ENCODE measurements around the gene KIRREL3. TPM values are rescaled to one million over a fixed set of nuclear protein-coding genes. Genes with fewer than 3 reads are reported as not detected.

KIRREL3 gene
- total and polyA plus RNA-seq, 5 donors: 0.74 to 1.2 (median 1.0) TPM

GRCh38 chr11:126422446-126422845 is 578.1 kb downstream of the KIRREL3 start:
- Histone ChIP-seq H3K27me3 (ENCODE audit: control insufficient read depth, insufficient read depth) (no peaks in the 10 kb centered on the region), H3K4me1 (ENCODE audit: control insufficient read depth, insufficient read depth, low read length) (peaks cover 22% of the 10 kb centered on the region), H3K9me3 (ENCODE audit: control insufficient read depth, low read length) (no peaks in the 10 kb centered on the region), H3K27ac (ENCODE audit: low read length) (peak overlapping the region; percentile 42), H3K4me3 (ENCODE audit: low read length) (no peak overlapping the region)
- WGBS: 86% methylated on average over 2 of the region's 2 CpGs
- DNase-seq: no peak
- no peak for ATAC-seq
- intact Hi-C loops (cut with DNase I): loop anchor here in 2 of 4 donors (5.0 to 10.0 kb wide), 2 partner anchors 108 to 110 kb away; no protein-coding TSS in a partner anchor

- DNase-seq (peak; percentile 68 to 89 (median 80)), ATAC-seq (peak; percentile 27 to 71)
- H3K4me1 ChIP-seq (ENCODE audit: control insufficient read depth, insufficient read depth, low read length): peaks cover 20% of the 10 kb centered on the region
- no peaks in the 10 kb centered on the region for H3K27me3 ChIP-seq (ENCODE audit: control insufficient read depth, insufficient read depth)
- intact Hi-C loops (cut with DNase I): loop anchor here in 2 of 4 donors (5.0 to 10.0 kb wide), 2 partner anchors 106 to 109 kb away; no protein-coding TSS in a partner anchor
- H3K9me3 ChIP-seq (ENCODE audit: control insufficient read depth, low read length): no peaks in the 10 kb centered on the region
- no peak overlapping the region for H3K4me3 ChIP-seq (ENCODE audit: low read length)
- peak overlapping the region; percentile 89 for H3K27ac ChIP-seq (ENCODE audit: low read length)
- 32% methylated on average over 13 of the region's 13 CpGs for WGBS
These were observed 579.3 kb downstream of the KIRREL3 start for GRCh38 chr11:126421271-126421671.

- Histone ChIP-seq H3K27ac (ENCODE audit: low read length) (peak overlapping the region; percentile 89), H3K9me3 (ENCODE audit: control insufficient read depth, low read length) (no peaks in the 10 kb centered on the region), H3K27me3 (ENCODE audit: control insufficient read depth, insufficient read depth) (no peaks in the 10 kb centered on the region), H3K4me3 (ENCODE audit: low read length) (no peak overlapping the region), H3K4me1 (ENCODE audit: control insufficient read depth, insufficient read depth, low read length) (peaks cover 25% of the 10 kb centered on the region)
- ATAC-seq (peak in 1 of 2 donors; percentile 1), DNase-seq (no peak)
- intact Hi-C loops (cut with DNase I): loop anchor here in 2 of 4 donors (5.0 to 10.0 kb wide), 2 partner anchors 106 to 108 kb away; no protein-coding TSS in a partner anchor
- WGBS: 21% methylated on average over 6 of the region's 6 CpGs
These were observed 579.8 kb downstream of the KIRREL3 start for GRCh38 chr11:126420698-126421256.

GRCh38 chr11:126419801-126420697 is 580.5 kb downstream of the KIRREL3 start:
- ATAC-seq (peak in 1 of 2 donors; percentile 1), DNase-seq (peak in 1 of 3 donors; percentile 79)
- H3K9me3 ChIP-seq (ENCODE audit: control insufficient read depth, low read length): no peaks in the 10 kb centered on the region
- intact Hi-C loops (cut with DNase I): loop anchor here in 3 of 4 donors (5.0 to 10.0 kb wide), 2 partner anchors 105 to 108 kb away; no protein-coding TSS in a partner anchor
- H3K4me3 ChIP-seq (ENCODE audit: low read length): no peak overlapping the region
- WGBS: 35% methylated on average over 11 of the region's 11 CpGs
- peaks cover 27% of the 10 kb centered on the region for H3K4me1 ChIP-seq (ENCODE audit: control insufficient read depth, insufficient read depth, low read length)
- no peaks in the 10 kb centered on the region for H3K27me3 ChIP-seq (ENCODE audit: control insufficient read depth, insufficient read depth)
- peak overlapping the region; percentile 83 for H3K27ac ChIP-seq (ENCODE audit: low read length)

- WGBS: 0% methylated on average over 1 of the region's 1 CpG
- H3K4me1 ChIP-seq (ENCODE audit: control insufficient read depth, insufficient read depth, low read length): peaks cover 29% of the 10 kb centered on the region
- DNase-seq: no peak
- no peaks in the 10 kb centered on the region for H3K27me3 ChIP-seq (ENCODE audit: control insufficient read depth, insufficient read depth)
- no peak overlapping the region for H3K4me3 ChIP-seq (ENCODE audit: low read length)
- no peak for ATAC-seq
- no peak overlapping the region for H3K27ac ChIP-seq (ENCODE audit: low read length)
- intact Hi-C loops (cut with DNase I): loop anchor here in 1 of 4 donors (10.0 kb wide), 1 partner anchor 104 kb away; no protein-coding TSS in a partner anchor
- H3K9me3 ChIP-seq (ENCODE audit: control insufficient read depth, low read length): no peaks in the 10 kb centered on the region
These were observed 581.7 kb downstream of the KIRREL3 start for GRCh38 chr11:126418887-126419286.

- peak overlapping the region; percentile 93 for H3K27ac ChIP-seq (ENCODE audit: low read length)
- no peaks in the 10 kb centered on the region for H3K27me3 ChIP-seq (ENCODE audit: control insufficient read depth, insufficient read depth)
- DNase-seq (no peak), ATAC-seq (no peak)
- peaks cover 26% of the 10 kb centered on the region for H3K4me1 ChIP-seq (ENCODE audit: control insufficient read depth, insufficient read depth, low read length)
- H3K4me3 ChIP-seq (ENCODE audit: low read length): peak overlapping the region; percentile 8
- WGBS: 58% methylated on average over 12 of the region's 12 CpGs
- no peaks in the 10 kb centered on the region for H3K9me3 ChIP-seq (ENCODE audit: control insufficient read depth, low read length)
- intact Hi-C loops (cut with DNase I): loop anchor here in 1 of 4 donors (10.0 kb wide), 1 partner anchor 102 kb away; no protein-coding TSS in a partner anchor
These were observed 583.3 kb downstream of the KIRREL3 start for GRCh38 chr11:126417091-126417862.

GRCh38 chr11:126416542-126417090 is 584.0 kb downstream of the KIRREL3 start:
- Histone ChIP-seq H3K9me3 (ENCODE audit: control insufficient read depth, low read length) (no peaks in the 10 kb centered on the region), H3K27ac (ENCODE audit: low read length) (peak overlapping the region; percentile 93), H3K27me3 (ENCODE audit: control insufficient read depth, insufficient read depth) (no peaks in the 10 kb centered on the region), H3K4me3 (ENCODE audit: low read length) (peak overlapping the region; percentile 8), H3K4me1 (ENCODE audit: control insufficient read depth, insufficient read depth, low read length) (peaks cover 26% of the 10 kb centered on the region)
- 3% methylated on average over 52 of the region's 52 CpGs for WGBS
- DNase-seq: peak; percentile 94 to 98 (median 97)
- intact Hi-C loops (cut with DNase I): loop anchor here in 1 of 4 donors (10.0 kb wide), 1 partner anchor 102 kb away; no protein-coding TSS in a partner anchor
- ATAC-seq: peak; percentile 80 to 84

- H3K27ac ChIP-seq (ENCODE audit: low read length): peak overlapping the region; percentile 93
- ATAC-seq (peak; percentile 56 to 69), DNase-seq (peak; percentile 91 to 97 (median 93))
- 49% methylated on average over 19 of the region's 19 CpGs for WGBS
- no peaks in the 10 kb centered on the region for H3K27me3 ChIP-seq (ENCODE audit: control insufficient read depth, insufficient read depth)
- H3K9me3 ChIP-seq (ENCODE audit: control insufficient read depth, low read length): no peaks in the 10 kb centered on the region
- H3K4me3 ChIP-seq (ENCODE audit: low read length): no peak overlapping the region
- intact Hi-C loops (cut with DNase I): loop anchor here in 1 of 4 donors (10.0 kb wide), 1 partner anchor 101 kb away; no protein-coding TSS in a partner anchor
- H3K4me1 ChIP-seq (ENCODE audit: control insufficient read depth, insufficient read depth, low read length): peaks cover 26% of the 10 kb centered on the region
These were observed 584.7 kb downstream of the KIRREL3 start for GRCh38 chr11:126415669-126416420.

- intact Hi-C loops (cut with DNase I): loop anchor here in 1 of 4 donors (10.0 kb wide), 1 partner anchor 100 kb away; no protein-coding TSS in a partner anchor
These were observed 585.4 kb downstream of the KIRREL3 start for GRCh38 chr11:126415128-126415527.

More at GRCh38 chr11:126415128-126415527, 585.4 kb downstream of the KIRREL3 start:
- Histone ChIP-seq H3K9me3 (ENCODE audit: control insufficient read depth, low read length) (no peaks in the 10 kb centered on the region), H3K4me3 (ENCODE audit: low read length) (no peak overlapping the region), H3K4me1 (ENCODE audit: control insufficient read depth, insufficient read depth, low read length) (peaks cover 26% of the 10 kb centered on the region), H3K27me3 (ENCODE audit: control insufficient read depth, insufficient read depth) (no peaks in the 10 kb centered on the region), H3K27ac (ENCODE audit: low read length) (peak overlapping the region; percentile 93)
- peak; percentile 89 to 96 (median 94) for DNase-seq
- peak; percentile 50 to 58 for ATAC-seq
- 16% methylated on average over 7 of the region's 7 CpGs for WGBS

Measured in right cardiac atrium (tissue), 5 donors.